ENCODE results near the gene NEURL1. TPM values are rescaled to one million over a fixed set of nuclear protein-coding genes. Genes with fewer than 3 reads are reported as not detected.
A peak's percentile ranks its signal among the peaks of the same experiment; 100 is the strongest.

Gene NEURL1
- total RNA-seq, 1 experiment from 2014 or later = 0.10 TPM

DNA sequence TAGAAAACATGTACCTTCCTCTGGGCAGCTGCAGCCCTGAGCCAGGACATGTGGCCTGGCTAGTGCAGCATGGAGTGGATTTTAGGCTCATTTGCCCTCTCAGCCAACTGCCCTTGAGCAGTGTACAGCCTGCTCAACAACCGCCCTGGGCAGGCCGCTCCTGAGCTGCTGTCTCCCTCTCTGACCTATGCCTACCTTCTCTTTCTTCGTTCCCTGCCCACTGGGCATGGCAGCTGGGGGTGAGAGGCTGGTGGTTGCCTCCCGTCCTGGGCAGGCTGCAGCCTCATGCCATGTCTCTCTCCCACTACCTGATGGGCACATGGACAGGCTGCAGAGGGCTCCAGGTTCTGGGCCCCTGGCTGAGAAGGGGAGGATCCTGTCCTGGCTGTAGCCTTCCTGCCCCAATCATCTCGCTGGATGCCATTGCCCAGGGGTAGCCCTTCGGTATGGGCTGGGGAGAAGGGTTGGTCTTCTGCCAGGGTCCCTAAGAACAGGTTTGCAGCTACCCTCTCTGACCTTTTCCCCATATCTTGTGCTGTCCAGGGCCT, 97.3 kb downstream of the NEURL1 start:
- H3K4me3 ChIP-seq (ENCODE audit: low read depth in 2 of 2, low read length in 2 of 2) = no peak overlapping the region
- in situ Hi-C loops (cut with HindIII; ENCODE audit: low pct_unique_long_range_greater_than_20kb, low sequenced_read_pairs) (no loop called here), intact Hi-C loops (cut with micrococcal nuclease; ENCODE audit: unreplicated experiment) (no loop called here)
- H3K4me1 ChIP-seq (ENCODE audit: control insufficient read depth, insufficient read depth, low read length) = no peaks in the 10 kb centered on the region; the same call in 1 of the 2 replicates
- CTCF ChIA-PET = no interaction called here
- BruUV-seq (replicated peaks) = no TSS peak
- peak; percentile 31; the same call in 1 of the 2 replicates for ATAC-seq
- H3K9me3 ChIP-seq (ENCODE audit: control insufficient read depth, insufficient read depth, low read depth, low read length) = no peaks in the 10 kb centered on the region
- POLR2A ChIA-PET = no interaction called here
- no peaks in the 10 kb centered on the region for H3K27me3 ChIP-seq (ENCODE audit: control insufficient read depth, insufficient read depth, low read length)
- H3K27ac ChIP-seq (ENCODE audit: low read length) = no peak overlapping the region
- TF ChIP-seq TCF7L2 (IDR thresholded peaks at IDR 0.05; ENCODE audit: low read depth, low read length) = no peak
- TF ChIP-seq, protein P1, sequence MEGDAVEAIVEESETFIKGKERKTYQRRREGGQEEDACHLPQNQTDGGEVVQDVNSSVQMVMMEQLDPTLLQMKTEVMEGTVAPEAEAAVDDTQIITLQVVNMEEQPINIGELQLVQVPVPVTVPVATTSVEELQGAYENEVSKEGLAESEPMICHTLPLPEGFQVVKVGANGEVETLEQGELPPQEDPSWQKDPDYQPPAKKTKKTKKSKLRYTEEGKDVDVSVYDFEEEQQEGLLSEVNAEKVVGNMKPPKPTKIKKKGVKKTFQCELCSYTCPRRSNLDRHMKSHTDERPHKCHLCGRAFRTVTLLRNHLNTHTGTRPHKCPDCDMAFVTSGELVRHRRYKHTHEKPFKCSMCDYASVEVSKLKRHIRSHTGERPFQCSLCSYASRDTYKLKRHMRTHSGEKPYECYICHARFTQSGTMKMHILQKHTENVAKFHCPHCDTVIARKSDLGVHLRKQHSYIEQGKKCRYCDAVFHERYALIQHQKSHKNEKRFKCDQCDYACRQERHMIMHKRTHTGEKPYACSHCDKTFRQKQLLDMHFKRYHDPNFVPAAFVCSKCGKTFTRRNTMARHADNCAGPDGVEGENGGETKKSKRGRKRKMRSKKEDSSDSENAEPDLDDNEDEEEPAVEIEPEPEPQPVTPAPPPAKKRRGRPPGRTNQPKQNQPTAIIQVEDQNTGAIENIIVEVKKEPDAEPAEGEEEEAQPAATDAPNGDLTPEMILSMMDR (IDR thresholded peaks at IDR 0.05) = no peak
- TF ChIP-seq, protein P2, sequence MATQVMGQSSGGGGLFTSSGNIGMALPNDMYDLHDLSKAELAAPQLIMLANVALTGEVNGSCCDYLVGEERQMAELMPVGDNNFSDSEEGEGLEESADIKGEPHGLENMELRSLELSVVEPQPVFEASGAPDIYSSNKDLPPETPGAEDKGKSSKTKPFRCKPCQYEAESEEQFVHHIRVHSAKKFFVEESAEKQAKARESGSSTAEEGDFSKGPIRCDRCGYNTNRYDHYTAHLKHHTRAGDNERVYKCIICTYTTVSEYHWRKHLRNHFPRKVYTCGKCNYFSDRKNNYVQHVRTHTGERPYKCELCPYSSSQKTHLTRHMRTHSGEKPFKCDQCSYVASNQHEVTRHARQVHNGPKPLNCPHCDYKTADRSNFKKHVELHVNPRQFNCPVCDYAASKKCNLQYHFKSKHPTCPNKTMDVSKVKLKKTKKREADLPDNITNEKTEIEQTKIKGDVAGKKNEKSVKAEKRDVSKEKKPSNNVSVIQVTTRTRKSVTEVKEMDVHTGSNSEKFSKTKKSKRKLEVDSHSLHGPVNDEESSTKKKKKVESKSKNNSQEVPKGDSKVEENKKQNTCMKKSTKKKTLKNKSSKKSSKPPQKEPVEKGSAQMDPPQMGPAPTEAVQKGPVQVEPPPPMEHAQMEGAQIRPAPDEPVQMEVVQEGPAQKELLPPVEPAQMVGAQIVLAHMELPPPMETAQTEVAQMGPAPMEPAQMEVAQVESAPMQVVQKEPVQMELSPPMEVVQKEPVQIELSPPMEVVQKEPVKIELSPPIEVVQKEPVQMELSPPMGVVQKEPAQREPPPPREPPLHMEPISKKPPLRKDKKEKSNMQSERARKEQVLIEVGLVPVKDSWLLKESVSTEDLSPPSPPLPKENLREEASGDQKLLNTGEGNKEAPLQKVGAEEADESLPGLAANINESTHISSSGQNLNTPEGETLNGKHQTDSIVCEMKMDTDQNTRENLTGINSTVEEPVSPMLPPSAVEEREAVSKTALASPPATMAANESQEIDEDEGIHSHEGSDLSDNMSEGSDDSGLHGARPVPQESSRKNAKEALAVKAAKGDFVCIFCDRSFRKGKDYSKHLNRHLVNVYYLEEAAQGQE (IDR thresholded peaks at IDR 0.05; ENCODE audit: insufficient read depth in 1 of 2, low read depth in 2 of 2, low read length in 1 of 2) = no peak
- TF ChIP-seq SIN3A (IDR thresholded peaks at IDR 0.05; ENCODE audit: borderline replicate concordance, insufficient read depth, low read depth, low read length) = no peak
- no peak for TF ChIP-seq POLR2AphosphoS5 (IDR thresholded peaks at IDR 0.05; ENCODE audit: low read depth, low read length)
- no peaks in the 10 kb centered on the region for H3K36me3 ChIP-seq (ENCODE audit: control insufficient read depth, insufficient read depth, low read length)
- no peak for DNase-seq (ENCODE audit: low read depth, low spot score)

DNA sequence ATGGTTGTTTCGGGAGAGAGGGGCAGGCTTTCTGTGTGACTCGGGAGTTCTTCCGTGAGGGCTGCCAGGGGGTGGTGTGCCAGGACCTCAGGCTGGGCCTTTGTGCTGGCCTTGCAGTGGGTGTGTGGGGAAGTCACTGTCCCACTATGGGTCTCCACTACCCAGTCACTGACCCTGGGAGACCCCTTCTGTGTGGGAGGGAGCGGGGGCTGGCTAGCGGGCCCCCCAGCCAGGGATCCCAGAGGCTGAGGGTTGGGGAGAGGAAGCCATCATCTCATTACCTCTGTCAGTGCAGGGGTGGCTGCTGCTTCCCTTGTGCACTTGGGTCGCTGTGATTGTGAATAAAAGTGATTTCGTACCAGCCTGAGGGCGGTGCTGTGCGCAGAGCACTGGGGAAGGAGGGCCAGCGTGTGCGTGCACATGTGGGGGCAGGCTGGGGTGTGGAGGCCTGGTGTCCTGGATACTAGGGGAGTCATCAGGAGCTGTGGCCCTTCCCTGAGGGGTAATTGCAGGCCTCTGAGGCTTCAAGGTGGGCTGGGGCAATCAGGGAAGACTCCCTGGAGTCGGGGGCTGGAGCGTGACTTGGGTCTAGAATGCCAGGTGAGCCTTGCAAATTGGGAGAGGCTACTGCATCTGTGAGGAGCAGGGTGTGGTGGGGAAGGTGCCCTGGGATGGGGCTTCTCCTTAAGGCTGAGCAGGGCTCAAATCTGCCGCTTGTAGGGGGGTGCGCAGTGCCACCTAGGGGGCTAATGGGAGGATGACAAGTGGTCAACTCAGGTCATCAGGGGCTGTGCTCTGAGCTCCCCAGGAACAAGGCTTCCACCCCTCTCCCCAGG, 98.9 kb downstream of the NEURL1 start:
- in situ Hi-C loops (cut with HindIII; ENCODE audit: low pct_unique_long_range_greater_than_20kb, low sequenced_read_pairs) = no loop called here
- no peak overlapping the region for H3K27ac ChIP-seq (ENCODE audit: low read length)
- no TSS peak for BruUV-seq (replicated peaks)

More for the DNA sequence above, 98.9 kb downstream of the NEURL1 start:
- DNase-seq (ENCODE audit: low read depth, low spot score) (peak; percentile 20), ATAC-seq (peak; percentile 89)
- no peaks in the 10 kb centered on the region for H3K36me3 ChIP-seq (ENCODE audit: control insufficient read depth, insufficient read depth, low read length)
- POLR2A ChIA-PET = no interaction called here
- H3K4me3 ChIP-seq (ENCODE audit: low read depth in 2 of 2, low read length in 2 of 2) = no peak overlapping the region
- CTCF ChIA-PET = interaction anchor here (0.5 to 1.2 kb wide), 10 partner anchors 14 to 225 kb away, joined by 3 to 11 read pairs (median 4); partner anchors contain the start of gene TAF5
- no peaks in the 10 kb centered on the region for H3K9me3 ChIP-seq (ENCODE audit: control insufficient read depth, insufficient read depth, low read depth, low read length)
- TF ChIP-seq, protein P1 (IDR thresholded peaks at IDR 0.05) = peak; percentile 95
- TF ChIP-seq POLR2AphosphoS5 (IDR thresholded peaks at IDR 0.05; ENCODE audit: low read depth, low read length) = no peak
- intact Hi-C loops (cut with micrococcal nuclease; ENCODE audit: unreplicated experiment) = no loop called here
- H3K4me1 ChIP-seq (ENCODE audit: control insufficient read depth, insufficient read depth, low read length) = no peaks in the 10 kb centered on the region; the same call in 1 of the 2 replicates
- no peaks in the 10 kb centered on the region for H3K27me3 ChIP-seq (ENCODE audit: control insufficient read depth, insufficient read depth, low read length)
